Esophagus muscularis mucosa (tissue), 4 donors: ENCODE measurements around the gene PTPN2. TPM values are rescaled to one million over a fixed set of nuclear protein-coding genes. Genes with fewer than 3 reads are reported as not detected.
"Not testable (repeated sequence)": the region's sequence is repeated elsewhere in the genome, so short reads cannot be mapped to it uniquely, and the experiment has no call there.

Experiments used
- DNase-seq: peaks from one replicate; pipeline ENCODE4 v3.0.0-alpha.2; 2017; ENCODE audit errors: extremely low spot score
- H3K27ac ChIP-seq, 4 donors: fragments of 200-600 bp; sonication (generic); replicated peaks in 1 of 4; 1 replicate in 3 of 4; 2 replicates in 1 of 4; pipeline ENCODE4 v1.5.1; 2016 to 2019; ENCODE audit warnings: mild to moderate bottlenecking in 1 of 4
- H3K27me3 ChIP-seq, 4 donors: fragments of 200-600 bp; sonication (generic); one replicate each; pipeline versions ENCODE4 v1.5.1 to v1.6.0; 2016 to 2019
- H3K36me3 ChIP-seq, 4 donors: fragments of 200-600 bp; sonication (generic); one replicate each; pipeline ENCODE4 v1.5.1; 2016 to 2019
- H3K4me1 ChIP-seq, 4 donors: fragments of 200-600 bp; sonication (generic); one replicate each; pipeline ENCODE4 v1.5.1; 2016 to 2019
- H3K4me3 ChIP-seq, 4 donors: fragments of 200-600 bp; sonication (generic); 1 replicate in 2 of 4; 2 replicates in 2 of 4; pipeline ENCODE4 v1.5.1; 2016 to 2019; ENCODE audit warnings: mild to moderate bottlenecking in 4 of 4, moderate library complexity in 1 of 4
- H3K9me3 ChIP-seq, 4 donors: fragments of 200-600 bp; sonication (generic); 1 replicate in 3 of 4; 2 replicates in 1 of 4; pipeline ENCODE4 v1.5.1; 2016 to 2019
- EP300 ChIP-seq: sonication (generic); formaldehyde crosslinking; IDR thresholded peaks from one replicate; pipeline ENCODE4 v1.6.1; 2017; ENCODE audit warnings: antibody characterized with exemption
- POLR2A ChIP-seq: fragments of 450-650 bp; IDR thresholded peaks from one replicate; pipeline ENCODE4 v1.6.1; 2017; ENCODE audit warnings: antibody characterized with exemption, moderate library complexity, mild to moderate bottlenecking, low read depth
- POLR2AphosphoS5 ChIP-seq, 2 donors: sonication (generic); formaldehyde crosslinking; IDR thresholded peaks; one replicate each; pipeline ENCODE4 v1.6.1; 2017; ENCODE audit warnings: antibody characterized with exemption in 2 of 2
- WGBS: methylation state at CpG from one replicate; pipeline ENCODE4 v1.1.5; 2018; 5-methylcytosine and 5-hydroxymethylcytosine counted together
- intact Hi-C: fragments of 100-400 bp; cut with DNase I; formaldehyde crosslinking; loops from one replicate; pipeline ENCODE4 v1.15.1; 2023
- total RNA-seq, 4 donors: library from RNA; depleted of rRNA; stranded (reverse); fragments of >200 nt; gene quantifications; one replicate each; pipeline versions ENCODE4 v1.1.0 to v1.2.1, GENCODE V29; 2016
- TF ChIP-seq, protein P1 (sequence below), 3 experiments: fragments of 200-600 bp in 2 of 3; fragments of 450-650 bp in 1 of 3; sonication (generic) in 2 of 3; IDR thresholded peaks; one replicate each; pipeline ENCODE4 v1.5.1; 2017 to 2019; ENCODE audit warnings: antibody characterized with exemption in 3 of 3, mild to moderate bottlenecking in 2 of 3, moderate library complexity in 1 of 3

Gene PTPN2
- total RNA-seq, 4 donors from 2014 or later: 14.3 to 27.5 (median 18.0) TPM

DNA sequence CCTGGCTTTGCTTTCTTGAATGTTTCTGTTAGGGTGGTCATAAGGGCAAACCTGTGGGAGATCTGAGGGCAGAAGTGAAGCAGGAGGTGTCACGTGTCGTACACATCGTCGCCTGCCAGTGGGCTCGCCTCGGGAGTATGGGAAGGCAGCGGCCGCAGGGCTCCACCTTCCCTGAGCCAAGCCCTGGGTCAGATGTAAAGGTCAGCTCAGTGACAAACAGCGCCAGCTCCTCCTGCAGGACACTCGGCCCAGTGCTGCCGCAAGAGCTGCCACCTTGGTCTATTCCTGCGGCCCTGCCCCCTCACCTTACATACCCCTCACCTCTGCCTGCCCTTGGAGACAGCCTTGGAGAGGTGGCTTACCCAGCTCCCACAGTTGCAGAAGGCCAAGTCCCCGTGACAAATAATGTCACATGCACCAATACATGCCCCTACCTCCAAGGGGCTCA, 117.0 kb downstream of the PTPN2 start:
- WGBS: 48% methylated on average over 7 of the region's 13 CpGs
- DNase-seq: no peak

GRCh38 chr18:12765586-12765985, 118.5 kb downstream of the PTPN2 start:
- WGBS: 83% methylated on average over 5 of the region's 11 CpGs
- Histone ChIP-seq H3K9me3 (no peaks in the 10 kb centered on the region), H3K36me3 (no peaks in the 10 kb centered on the region), H3K4me1 (no peaks in the 10 kb centered on the region), H3K27me3 (peaks cover 0 to 3% (median 0%) of the 10 kb centered on the region in 4 donors), H3K27ac (no peak overlapping the region), H3K4me3 (no peak overlapping the region)
- no peak for DNase-seq
- intact Hi-C loops: no loop called here
- TF ChIP-seq, protein P1, sequence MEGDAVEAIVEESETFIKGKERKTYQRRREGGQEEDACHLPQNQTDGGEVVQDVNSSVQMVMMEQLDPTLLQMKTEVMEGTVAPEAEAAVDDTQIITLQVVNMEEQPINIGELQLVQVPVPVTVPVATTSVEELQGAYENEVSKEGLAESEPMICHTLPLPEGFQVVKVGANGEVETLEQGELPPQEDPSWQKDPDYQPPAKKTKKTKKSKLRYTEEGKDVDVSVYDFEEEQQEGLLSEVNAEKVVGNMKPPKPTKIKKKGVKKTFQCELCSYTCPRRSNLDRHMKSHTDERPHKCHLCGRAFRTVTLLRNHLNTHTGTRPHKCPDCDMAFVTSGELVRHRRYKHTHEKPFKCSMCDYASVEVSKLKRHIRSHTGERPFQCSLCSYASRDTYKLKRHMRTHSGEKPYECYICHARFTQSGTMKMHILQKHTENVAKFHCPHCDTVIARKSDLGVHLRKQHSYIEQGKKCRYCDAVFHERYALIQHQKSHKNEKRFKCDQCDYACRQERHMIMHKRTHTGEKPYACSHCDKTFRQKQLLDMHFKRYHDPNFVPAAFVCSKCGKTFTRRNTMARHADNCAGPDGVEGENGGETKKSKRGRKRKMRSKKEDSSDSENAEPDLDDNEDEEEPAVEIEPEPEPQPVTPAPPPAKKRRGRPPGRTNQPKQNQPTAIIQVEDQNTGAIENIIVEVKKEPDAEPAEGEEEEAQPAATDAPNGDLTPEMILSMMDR (IDR thresholded peaks at IDR 0.05): no peak
- no peak for TF ChIP-seq POLR2AphosphoS5 (IDR thresholded peaks at IDR 0.05)
- no peak for TF ChIP-seq POLR2A

More for the DNA sequence above, 117.0 kb downstream of the PTPN2 start:
- no peak overlapping the region for H3K27ac ChIP-seq
- no peaks in the 10 kb centered on the region for H3K36me3 ChIP-seq
- no peaks in the 10 kb centered on the region for H3K4me1 ChIP-seq
- H3K27me3 ChIP-seq: peaks cover 0 to 3% (median 0%) of the 10 kb centered on the region in 4 donors
- H3K4me3 ChIP-seq: no peak overlapping the region
- TF ChIP-seq POLR2AphosphoS5 (IDR thresholded peaks at IDR 0.05) (no peak), EP300 (no peak), POLR2A (no peak)
- TF ChIP-seq, protein P1 (IDR thresholded peaks at IDR 0.05): no peak
- H3K9me3 ChIP-seq: no peaks in the 10 kb centered on the region
- intact Hi-C loops: no loop called here

- Histone ChIP-seq H3K9me3 (no peaks in the 10 kb centered on the region), H3K4me3 (no peak overlapping the region), H3K36me3 (no peaks in the 10 kb centered on the region), H3K4me1 (no peaks in the 10 kb centered on the region), H3K27me3 (peaks cover 0 to 3% (median 0%) of the 10 kb centered on the region in 4 donors), H3K27ac (no peak overlapping the region)
- intact Hi-C loops: no loop called here
- WGBS: 72% methylated on average over 7 of the region's 8 CpGs
- DNase-seq: no peak
- TF ChIP-seq, protein P1 (IDR thresholded peaks at IDR 0.05): no peak
- no peak for TF ChIP-seq POLR2AphosphoS5 (IDR thresholded peaks at IDR 0.05)
- TF ChIP-seq EP300: no peak
- TF ChIP-seq POLR2A: no peak
Observed at GRCh38 chr18:12765126-12765525, 118.9 kb downstream of the PTPN2 start.

GRCh38 chr18:12758566-12758965, 125.5 kb downstream of the PTPN2 start:
- H3K4me1 ChIP-seq, H3K27ac ChIP-seq, H3K4me3 ChIP-seq, H3K36me3 ChIP-seq, H3K9me3 ChIP-seq, intact Hi-C loops, DNase-seq, H3K27me3 ChIP-seq: not testable (repeated sequence)
- WGBS: 81% methylated on average over 3 of the region's 3 CpGs

DNA sequence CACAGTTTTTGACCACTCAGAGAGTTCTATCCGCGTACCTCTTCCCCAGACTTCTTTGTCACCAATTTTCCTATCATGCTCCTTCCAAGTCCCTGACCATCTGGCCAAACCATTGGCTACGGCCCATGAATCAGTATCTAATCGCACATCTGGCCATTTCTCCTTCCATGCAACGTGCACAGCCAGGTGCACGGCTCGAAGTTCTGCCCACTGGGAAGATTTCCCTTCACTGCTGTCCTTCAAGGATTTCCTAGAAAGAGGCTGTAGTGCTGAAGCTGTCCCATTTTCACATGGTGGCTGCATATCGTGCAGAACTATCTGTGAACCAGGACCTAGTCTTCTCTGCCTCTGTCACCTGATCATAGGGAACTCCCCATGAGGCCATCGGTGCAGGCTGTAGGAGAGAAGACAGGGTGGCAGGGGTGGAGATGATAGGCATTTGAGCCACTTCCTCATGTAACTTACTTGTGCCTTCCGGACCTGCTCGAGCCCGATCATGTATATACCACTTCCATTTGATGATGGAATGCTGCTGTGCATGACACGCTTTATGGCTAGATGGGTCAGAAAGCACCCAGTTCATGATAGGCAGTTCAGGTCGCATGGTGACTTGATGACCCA, 127.3 kb downstream of the PTPN2 start:
- H3K4me3 ChIP-seq, H3K27ac ChIP-seq, H3K9me3 ChIP-seq, H3K4me1 ChIP-seq, intact Hi-C loops, H3K36me3 ChIP-seq, DNase-seq, H3K27me3 ChIP-seq: not testable (repeated sequence)
- 88% methylated on average over 12 of the region's 14 CpGs for WGBS

GRCh38 chr18:12755606-12756005, 128.4 kb downstream of the PTPN2 start:
- intact Hi-C loops, H3K4me3 ChIP-seq, H3K27me3 ChIP-seq, H3K27ac ChIP-seq, H3K36me3 ChIP-seq, H3K4me1 ChIP-seq, DNase-seq, H3K9me3 ChIP-seq: not testable (repeated sequence)
- 97% methylated on average over 6 of the region's 6 CpGs for WGBS
